ENCODE data around the gene P2RX2. TPM values are rescaled to one million over a fixed set of nuclear protein-coding genes. Genes with fewer than 3 reads are reported as not detected.

P2RX2 gene
- total RNA-seq, 2 donors from 2014 or later, result 0.34 to 0.45 TPM

DNA sequence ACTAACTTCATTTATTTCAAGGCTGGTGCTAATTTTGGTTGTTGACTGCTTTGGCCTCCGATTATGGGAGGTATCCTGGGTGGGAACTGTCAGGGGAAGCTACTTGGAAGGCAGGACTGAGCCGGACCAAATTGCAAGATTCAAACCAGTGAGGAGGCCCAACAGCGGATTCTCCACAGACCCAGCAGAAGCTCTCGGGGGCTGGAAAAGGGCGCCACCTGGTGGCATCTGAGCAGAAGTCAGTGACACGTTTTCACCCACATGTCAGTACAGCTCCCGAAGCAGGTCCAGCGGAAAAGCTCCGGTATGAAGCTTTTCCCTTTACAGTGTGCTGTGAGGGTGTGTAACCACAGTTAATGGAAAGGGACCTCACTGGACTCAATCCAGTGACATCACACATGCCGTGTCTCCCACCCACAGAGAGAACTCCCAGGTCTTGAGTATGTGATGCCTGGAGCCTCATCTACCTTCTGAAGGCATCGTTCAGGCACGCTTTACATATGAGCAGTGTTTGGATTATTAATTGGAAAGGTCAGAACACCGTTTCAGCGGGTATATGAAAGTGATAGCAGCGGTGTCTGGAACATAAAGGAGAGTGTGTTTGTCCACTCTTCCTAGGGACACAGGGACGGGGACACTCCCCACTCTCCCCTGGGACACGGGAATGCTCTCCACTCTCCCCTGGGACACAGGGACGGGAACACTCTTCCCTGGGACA, 3.6 kb upstream of the P2RX2 start:
- peak; percentile 86 for ATAC-seq
- intact Hi-C loops (cut with DNase I, micrococcal nuclease), result loop anchor here (5.0 to 10.0 kb wide), 2 partner anchors 198 to 200 kb away; no protein-coding TSS in a partner anchor

DNA sequence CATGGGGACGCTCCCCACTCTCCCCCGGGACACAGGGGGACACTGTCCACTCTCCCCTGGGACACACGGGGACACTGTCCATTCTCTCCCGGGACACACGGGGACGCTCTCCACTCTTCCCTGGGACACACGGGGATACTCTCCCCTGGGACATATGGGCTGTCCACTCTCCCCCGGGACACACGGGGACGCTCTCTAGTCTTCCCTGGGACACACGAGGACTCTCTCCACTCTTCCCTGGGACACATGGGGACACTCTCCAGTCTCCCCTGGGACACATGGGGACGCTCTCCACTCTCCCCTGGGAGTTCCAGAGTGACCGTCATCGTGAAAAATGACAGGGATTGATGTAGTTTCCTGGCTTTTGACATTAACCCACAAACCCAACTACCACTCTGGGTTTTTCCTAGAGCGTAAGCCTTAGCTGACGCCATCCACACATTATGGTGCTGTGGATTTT, 3.0 kb upstream of the P2RX2 start:
- ATAC-seq (no peak), DNase-seq (no peak)
- intact Hi-C loops (cut with DNase I, micrococcal nuclease), result loop anchor here (5.0 to 10.0 kb wide), 2 partner anchors 198 to 201 kb away; no protein-coding TSS in a partner anchor

More for the DNA sequence above, 3.6 kb upstream of the P2RX2 start:
- DNase-seq, result peak; percentile 65 to 84

DNA sequence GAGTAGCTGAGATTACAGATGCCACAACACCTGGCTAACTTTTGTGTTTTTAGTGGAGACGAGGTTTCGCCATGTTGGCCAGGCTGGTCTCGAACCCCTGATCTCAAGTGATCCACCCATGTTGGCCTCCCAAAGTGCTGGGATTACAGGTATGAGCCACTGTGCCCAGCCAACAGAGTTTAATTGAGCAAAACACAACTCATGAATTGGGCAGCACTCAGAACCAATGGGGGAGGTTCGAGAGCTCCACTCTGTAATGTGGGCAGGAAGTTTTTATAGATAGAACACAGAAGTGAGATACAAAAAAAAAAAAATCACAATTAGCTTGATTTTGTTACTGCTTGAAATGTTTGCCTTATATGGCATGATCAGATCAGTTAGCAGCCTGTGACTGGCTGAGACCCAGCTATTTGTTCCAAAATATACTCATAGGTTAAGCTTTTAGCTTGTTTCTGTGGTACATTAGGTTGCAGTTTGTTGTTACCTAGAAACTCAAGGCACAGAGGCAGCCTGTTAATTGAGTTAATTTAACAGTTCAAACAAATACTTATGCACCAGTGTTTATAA, 1.4 kb upstream of the P2RX2 start:
- ATAC-seq, result no peak
- no peak for DNase-seq
- intact Hi-C loops (cut with DNase I, micrococcal nuclease), result loop anchor here (5.0 to 10.0 kb wide), 2 partner anchors 200 to 202 kb away; no protein-coding TSS in a partner anchor

DNA sequence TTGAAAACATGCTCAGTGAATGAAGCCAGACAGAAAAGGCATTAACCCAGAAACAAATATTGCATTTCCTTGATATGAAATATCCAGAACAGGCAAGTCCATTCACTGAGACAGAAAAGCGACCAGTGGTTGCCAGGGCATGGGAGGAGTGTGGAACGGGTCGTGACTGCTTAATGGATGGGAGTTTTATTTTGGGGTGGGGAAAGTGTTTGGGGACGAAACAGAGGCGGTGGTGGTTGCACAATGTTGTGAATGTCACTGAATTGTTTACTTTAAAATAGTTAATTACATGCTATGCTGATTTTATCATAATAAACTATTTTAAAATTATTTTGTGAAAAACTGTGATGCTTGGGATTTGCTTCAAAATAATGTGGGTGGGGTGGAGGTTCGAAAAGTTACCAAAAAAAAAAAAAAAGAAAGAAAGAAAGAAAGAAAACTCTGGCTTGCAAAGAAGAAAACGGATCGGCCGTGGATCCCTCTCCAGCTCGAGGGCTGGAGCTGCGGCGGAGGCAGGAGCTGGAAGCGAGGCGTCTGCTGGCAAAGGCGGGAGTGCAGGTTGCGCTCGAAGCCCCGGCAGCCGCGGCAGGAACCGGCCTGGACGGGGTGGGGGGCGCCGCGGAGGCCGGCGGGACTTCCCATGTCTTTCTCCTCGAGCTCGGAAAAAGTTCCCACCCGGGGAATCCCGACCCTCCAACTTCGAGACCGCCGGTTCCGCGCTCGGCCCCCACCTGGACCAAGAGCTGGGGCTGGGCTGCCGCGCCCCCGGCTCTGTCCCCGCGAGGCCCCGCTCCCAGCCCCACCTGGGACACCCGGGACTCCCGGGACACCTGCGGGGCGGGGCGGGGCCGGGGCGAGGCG, 524 bp upstream of the P2RX2 start:
- DNase-seq (no peak), ATAC-seq (peak; percentile 25)
- intact Hi-C loops (cut with DNase I, micrococcal nuclease), result loop anchor here (5.0 to 10.0 kb wide), 2 partner anchors 201 to 203 kb away; no protein-coding TSS in a partner anchor

DNA sequence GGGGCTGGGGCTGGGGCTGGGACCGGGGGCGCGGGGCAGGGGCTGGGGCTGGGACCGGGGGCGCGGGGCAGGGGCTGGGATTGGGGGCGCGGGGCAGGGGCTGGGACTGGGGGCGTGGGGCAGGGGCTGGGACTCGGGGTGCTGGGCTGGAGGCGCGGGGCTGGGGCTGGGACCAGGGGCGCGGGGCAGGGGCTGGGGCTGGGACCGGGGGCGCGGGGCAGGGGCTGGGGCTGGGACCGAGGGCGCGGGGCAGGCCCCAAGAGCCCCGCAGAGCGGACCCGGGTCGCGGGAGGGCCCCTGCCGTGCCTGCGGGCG, 452 bp downstream of the P2RX2 start:
- DNase-seq (no peak), ATAC-seq (no peak)
- intact Hi-C loops (cut with DNase I, micrococcal nuclease), result loop anchor here (5.0 to 10.0 kb wide), 2 partner anchors 202 to 204 kb away; no protein-coding TSS in a partner anchor

DNA sequence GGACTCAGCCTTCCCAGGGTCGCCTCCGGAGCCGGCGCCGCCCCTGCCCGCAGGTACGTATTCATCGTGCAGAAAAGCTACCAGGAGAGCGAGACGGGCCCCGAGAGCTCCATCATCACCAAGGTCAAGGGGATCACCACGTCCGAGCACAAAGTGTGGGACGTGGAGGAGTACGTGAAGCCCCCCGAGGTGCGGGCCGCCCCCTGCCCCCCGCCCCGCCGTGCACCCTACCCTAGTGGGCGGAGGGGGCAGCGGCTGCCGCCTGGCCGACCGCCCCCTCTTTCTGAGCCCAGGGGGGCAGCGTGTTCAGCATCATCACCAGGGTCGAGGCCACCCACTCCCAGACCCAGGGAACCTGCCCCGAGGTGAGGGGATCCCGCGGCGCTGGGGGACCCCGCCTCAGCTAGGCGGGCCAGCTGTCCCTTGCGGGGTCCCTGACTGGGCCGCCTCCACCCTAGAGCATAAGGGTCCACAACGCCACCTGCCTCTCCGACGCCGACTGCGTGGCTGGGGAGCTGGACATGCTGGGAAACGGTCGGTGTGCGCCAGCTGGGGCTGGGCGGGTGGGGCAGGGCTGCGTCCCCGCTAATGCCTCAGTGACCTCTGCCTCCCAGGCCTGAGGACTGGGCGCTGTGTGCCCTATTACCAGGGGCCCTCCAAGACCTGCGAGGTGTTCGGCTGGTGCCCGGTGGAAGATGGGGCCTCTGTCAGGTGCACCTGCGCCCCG, 973 bp downstream of the P2RX2 start:
- ATAC-seq (no peak), DNase-seq (no peak)
- intact Hi-C loops (cut with DNase I, micrococcal nuclease), result loop anchor here (5.0 to 10.0 kb wide), 2 partner anchors 202 to 205 kb away; no protein-coding TSS in a partner anchor

DNA sequence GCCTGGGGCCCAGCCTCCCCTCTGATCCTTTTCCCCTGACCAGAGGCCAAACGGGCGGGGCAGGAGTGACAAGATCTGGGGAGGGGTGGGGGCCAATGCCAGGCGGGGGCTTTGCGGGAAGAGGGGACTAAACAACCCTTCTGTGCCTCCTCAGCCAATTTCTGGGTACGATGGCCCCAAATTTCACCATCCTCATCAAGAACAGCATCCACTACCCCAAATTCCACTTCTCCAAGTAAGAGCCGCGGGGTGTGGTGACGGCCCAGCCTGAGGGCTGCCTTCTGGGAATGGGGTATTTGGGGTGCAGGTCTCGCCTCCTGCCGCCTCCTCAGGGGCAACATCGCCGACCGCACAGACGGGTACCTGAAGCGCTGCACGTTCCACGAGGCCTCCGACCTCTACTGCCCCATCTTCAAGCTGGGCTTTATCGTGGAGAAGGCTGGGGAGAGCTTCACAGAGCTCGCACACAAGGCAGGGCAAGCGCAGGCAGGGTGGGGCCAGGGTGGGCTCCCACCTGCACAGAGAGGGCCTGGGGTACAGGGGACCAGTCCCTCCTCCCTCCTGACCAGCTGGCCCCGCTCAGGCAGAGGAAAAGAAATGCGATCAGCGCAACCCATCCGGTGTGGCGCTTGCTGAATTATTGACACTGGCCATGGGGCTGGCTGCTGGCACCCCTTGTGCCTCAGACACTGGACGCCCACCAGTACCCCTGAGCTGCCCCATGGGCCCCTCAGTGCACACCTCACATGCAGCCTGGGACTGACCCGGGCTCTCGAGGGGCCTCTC, 1.7 kb downstream of the P2RX2 start:
- intact Hi-C loops (cut with DNase I, micrococcal nuclease), result no loop called here
- no peak for DNase-seq
- ATAC-seq, result no peak

DNA sequence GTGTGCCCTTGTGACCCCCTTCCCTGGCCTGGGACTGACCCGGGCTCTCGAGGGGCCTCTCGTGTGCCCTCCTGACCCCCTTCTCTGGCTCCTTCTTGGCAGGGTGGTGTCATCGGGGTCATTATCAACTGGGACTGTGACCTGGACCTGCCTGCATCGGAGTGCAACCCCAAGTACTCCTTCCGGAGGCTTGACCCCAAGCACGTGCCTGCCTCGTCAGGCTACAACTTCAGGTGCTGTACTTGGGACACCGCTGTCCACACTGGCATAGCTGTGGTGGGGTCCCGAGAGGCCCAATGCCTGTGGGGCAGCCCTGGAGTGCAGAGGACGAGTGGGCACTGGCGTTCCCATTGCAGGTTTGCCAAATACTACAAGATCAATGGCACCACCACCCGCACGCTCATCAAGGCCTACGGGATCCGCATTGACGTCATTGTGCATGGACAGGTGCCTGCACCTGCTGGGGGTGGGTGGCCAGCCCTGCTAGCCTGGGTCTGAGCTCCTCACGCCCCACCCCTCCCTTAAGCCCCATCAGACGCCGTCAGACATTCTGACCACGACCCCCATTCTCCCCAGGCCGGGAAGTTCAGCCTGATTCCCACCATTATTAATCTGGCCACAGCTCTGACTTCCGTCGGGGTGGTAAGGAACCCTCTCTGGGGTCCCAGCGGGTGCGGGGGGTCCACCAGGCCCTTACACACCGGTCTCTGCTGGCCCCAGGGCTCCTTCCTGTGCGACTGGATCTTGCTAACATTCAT, 2.5 kb downstream of the P2RX2 start:
- no peak for ATAC-seq
- DNase-seq, result no peak
- intact Hi-C loops (cut with DNase I, micrococcal nuclease), result no loop called here

DNA sequence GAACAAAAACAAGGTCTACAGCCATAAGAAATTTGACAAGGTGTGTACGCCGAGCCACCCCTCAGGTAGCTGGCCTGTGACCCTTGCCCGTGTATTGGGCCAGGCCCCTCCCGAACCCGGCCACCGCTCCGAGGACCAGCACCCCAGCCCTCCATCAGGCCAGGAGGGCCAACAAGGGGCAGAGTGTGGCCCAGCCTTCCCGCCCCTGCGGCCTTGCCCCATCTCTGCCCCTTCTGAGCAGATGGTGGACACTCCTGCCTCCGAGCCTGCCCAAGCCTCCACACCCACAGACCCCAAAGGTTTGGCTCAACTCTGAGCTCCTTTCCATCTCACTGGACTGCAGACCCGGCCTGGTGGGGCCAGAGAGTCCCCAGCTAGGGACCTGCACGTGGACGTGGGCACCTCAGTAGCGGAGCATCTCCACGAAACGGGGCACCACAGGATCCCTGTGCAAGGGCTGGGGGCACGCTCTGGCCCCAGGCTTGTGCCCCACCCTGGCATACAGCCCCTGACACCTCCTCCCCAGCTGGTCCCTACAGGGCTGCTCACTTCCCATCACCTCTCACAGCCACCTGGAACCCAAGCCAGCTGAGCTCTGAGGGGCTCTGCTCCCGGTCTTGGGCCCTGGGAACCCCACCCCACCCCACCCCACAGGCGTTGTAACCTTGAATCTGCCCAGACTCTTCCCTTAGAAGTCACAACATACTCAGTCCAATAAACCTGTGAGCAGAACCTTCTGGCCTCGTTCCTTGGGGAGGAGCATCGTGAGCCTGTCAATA, 3.3 kb downstream of the P2RX2 start:
- intact Hi-C loops (cut with DNase I, micrococcal nuclease), result no loop called here
- peak; percentile 8 for ATAC-seq
- no peak for DNase-seq

DNA sequence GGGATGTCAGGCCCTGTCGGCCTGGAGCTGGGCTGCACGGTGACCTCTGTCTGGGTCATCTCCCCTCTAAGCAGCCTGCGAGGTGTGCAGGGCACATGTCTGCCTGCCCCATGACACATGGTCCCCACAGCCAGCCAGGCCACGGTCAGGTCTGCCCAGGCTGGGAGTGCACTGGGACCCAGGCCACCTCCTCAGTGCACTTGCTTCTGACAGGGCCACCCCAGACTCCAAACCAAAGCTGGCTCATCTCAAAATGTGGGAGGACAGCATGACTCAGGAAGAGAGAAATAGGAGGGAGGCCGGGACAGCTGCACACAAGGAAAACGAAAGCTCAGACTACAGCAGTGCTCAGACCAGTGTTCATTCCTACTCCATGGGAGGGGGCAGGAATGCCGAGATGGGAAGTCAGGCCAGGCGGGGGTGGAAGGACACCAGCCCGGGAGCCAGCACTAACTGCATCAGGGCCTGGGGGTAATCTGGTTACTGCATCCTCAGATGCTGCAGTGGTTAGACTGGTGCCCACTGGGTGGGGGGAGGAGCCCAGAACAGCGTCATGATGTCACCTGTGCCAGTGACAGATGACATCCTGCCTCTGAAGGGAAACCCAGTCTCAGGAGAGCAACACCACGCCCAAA, 4.0 kb downstream of the P2RX2 start:
- peak; percentile 49 for ATAC-seq
- DNase-seq, result no peak
- intact Hi-C loops (cut with DNase I, micrococcal nuclease), result no loop called here

DNA sequence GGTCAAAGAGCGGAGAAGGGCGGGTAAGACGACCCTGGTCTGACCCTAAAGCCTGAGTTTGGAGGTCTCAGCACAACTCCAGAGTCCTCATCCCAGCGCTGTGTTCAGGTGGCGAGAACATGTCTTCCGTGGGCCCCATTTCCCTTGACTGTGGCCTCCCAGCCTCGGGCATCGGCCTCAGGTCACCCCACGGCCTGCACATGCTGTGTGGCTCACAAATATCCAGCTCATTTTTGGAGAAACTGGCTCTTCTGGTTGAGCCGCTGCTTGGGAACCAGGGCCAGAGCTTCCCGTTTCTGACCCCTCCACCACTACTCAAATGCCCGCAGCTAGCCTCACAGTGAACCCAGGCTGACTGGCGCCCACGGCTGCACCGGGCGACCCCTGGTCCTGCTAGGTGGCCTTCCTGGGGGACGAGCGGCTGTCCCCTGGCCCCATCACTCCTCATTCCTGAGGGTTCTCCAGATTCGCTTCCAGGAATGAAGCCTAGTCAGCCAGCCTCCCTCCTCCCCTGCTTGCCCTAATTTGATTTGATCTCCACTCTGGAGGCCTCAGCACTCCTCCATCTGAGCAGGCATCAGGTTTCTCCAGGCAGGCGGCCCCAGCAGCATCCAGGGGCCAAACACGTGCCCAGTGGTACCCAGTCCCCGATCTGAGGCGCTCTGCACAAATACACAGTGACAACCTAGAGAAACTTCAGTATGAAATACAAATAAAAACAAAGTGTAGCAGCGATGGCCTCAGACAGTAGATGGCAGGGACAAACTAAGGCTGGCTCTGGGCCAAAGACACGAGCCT, 4.7 kb downstream of the P2RX2 start:
- intact Hi-C loops (cut with DNase I, micrococcal nuclease), result no loop called here
- DNase-seq (no peak), ATAC-seq (no peak)

DNA sequence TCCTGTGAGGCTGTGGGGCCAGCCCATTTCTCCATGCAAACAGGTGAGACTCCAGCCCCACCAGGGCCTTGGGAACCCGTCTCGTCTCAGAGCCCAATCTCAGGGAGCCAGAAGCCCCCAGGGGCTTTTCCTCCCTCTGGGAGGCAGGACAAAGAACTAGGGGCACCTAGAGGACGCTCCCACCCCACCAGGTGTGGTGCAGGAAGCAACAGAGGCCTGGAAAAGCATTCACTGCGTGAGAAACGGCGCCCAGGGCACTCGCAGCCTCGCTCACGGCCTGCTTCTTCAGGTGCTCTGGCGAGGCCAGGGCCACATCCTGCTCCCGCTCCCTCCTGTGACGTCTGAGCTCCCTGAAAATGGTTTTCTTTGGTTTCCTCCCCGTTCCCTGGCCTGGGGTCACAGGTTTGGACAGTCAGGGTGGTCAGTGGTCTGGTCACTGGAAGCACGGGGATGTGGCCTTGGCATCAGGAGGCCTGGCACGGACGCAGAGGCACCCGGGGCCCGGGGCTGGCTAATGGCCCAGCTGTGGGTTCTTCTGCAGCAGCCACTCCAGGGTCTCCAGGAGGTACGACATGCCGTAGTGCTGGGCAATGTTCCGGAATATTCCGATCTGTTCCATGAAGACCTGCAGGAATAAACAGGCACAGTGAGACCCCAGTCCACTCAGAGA, 5.7 kb downstream of the P2RX2 start:
- intact Hi-C loops (cut with DNase I, micrococcal nuclease), result no loop called here
- ATAC-seq, result no peak
- no peak for DNase-seq

DNA sequence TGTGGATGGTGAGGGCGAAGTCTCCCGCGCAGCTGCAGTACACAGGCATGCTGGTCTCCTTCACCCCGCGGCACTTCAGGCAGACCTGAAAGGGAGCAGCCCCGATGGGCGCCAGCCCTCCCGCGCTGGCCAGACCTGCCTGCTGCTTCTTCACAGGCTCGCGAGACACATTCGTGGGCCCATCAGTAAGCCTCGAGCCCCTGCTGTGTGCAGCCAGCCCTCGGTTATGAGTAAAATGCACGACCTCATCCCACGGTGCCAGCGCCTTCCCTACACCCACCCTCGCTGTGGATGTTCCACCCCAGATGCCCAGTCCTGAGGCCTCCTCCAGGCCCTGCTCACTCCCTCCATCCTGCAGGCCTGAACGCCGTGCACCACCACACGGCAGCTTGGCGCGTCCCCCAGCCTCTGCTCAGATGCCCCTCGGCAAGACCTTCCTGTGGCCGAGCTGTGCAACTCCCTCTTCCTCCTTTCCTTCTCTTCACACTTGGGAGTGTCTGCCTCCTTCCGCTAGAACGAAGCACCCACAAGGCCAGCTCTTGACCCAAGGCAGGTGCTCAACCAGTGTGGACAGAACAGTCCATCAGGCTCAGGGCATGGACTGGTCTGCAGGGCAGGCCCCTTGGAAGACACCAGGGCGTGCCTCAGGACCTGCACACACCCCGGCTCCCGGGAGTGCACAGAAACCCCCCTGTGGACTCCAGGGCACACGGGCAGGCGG, 6.5 kb downstream of the P2RX2 start:
- ATAC-seq (no peak), DNase-seq (no peak)
- intact Hi-C loops (cut with DNase I, micrococcal nuclease), result no loop called here

DNA sequence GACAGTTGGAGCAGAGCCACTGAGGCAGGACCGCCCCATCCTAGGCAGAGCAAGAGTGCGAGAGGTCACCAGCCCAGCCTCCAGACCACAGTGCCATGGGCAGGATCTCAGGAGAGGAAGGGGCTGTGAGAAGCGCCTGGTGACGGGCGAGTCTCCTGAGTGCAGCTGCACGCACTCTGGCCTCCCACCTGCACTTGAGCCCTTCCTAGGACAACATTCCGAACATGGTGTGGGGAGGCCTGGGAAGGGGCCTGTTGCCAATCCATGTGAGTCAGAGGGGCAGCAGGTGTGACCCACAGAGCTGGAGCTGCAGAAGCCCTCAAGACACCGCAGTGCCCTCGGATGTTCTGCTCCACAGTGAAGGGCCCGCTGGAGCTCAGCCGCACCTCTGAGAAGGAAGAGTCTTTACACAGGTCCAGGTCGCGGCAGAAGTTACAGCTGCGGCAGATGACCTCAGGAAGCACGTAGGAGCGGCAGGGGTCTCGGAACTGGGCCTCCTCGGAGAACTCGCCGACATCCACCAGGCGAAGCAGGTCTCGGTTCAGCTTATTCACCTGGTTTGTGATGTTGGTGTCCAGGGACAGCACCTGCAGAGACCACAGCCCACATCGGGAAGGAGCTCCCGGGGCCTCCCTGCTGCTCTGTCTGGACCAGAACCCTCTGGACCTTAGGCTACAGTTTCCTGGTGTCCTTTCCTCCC, 7.3 kb downstream of the P2RX2 start:
- no peak for DNase-seq
- ATAC-seq, result no peak
- intact Hi-C loops (cut with DNase I, micrococcal nuclease), result no loop called here

Measured in left colon (tissue), 2 donors.